LHCN-M2 (cell line): Measurements from ENCODE around the gene SPHK1. TPM values are rescaled to one million over a fixed set of nuclear protein-coding genes. Genes with fewer than 3 reads are reported as not detected.

Source experiments
- DNase-seq: peaks from one replicate; pipeline ENCODE4 v3.0.0-alpha.2; 2012; ENCODE audit warnings: low read depth
- total RNA-seq: library from RNA; depleted of rRNA; stranded (reverse); fragments of >200 nt; gene quantifications from 2 replicates; pipeline ENCODE4 v1.2.3, GENCODE V29; 2014; rRNA removed

Gene SPHK1
- total RNA-seq, 1 experiment from 2014 or later, result 28.4 TPM

DNA sequence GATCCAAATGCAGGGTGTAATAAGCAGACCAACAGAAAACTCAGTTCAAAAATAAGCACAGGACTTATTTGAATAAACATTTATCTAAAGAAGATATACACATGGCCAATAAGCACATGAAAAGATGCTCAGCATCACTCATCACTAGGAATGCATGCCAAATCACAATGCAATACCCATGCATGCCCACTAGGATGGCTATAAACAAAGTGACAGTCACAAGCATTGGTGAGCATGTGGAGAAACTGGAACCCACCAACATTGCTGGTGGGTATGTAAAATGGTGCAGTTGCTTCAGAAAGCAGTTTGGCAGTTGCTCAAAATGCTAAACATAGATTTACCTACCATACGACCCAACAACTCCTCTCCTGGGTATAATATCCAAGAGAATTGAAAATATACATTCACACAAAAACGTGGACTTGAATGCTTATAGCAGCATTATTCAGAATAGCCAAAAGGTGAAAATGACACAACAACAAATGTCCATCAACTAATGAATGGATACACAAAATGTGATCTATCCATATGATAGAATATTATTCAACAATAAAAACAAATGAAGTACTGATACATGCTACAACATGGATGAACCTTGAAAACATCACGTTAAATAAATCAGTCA lies 48.4 kb downstream of the SPHK1 start:
- DNase-seq, result no peak

DNA sequence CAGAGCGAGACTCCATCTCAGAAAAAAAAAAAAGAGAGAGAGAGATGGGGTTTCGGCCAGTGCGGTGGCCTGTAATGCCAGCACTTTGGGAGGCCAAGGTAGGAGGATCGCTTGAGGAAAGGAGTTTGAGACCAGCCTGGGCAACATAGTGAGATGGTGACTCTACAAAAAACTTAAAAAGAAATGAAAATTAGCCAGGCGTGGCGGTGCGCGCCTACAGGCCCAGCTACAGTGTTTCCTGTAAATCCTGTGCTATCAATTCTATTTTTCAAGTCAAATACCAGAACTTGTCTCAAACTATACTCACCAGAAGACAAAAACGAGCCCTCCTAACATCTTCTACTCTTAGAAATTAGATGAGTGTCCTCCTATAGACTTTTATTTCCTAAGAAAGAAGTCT lies 49.3 kb downstream of the SPHK1 start:
- DNase-seq, result no peak

DNA sequence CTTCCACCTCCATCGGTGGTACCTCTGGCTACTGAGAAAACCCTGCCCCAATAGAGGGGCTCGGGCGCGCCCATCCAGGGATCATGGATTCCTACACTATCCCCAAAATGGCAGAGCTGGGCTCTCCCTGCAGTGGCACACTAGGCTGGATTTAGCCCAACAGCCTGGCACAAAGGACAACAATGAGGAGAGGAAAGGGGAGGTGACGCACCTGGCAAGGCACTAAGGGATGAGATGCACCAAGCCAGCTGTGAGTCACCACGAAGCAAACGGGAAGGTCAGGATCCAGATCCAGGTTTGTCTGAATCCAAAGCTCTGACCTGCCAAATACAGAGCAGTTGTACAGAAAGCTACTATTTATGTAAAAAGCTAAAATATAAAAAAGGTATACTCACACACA lies 50.5 kb downstream of the SPHK1 start:
- no peak for DNase-seq

DNA sequence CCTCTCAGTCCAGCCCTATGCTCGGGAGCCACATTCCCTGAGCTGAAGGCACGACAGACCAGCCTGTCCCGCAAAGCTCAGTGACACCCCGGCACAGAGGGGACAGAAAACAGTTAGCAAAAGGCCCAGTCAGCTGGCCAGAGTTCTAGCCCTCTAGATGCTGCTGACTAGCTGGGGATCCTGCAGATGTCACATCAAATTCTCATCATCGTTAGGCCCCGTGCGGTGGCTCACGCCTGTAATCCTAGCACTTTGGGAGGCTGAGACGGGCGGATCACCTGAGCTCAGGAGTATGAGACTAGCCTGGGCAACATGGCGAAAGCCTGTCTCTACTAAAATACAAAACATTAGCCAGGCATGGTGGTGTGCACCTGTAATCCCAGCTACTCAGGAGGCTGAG lies 51.3 kb downstream of the SPHK1 start:
- DNase-seq, result no peak

Other genes starting within 250 kb of the SPHK1 start
- gene FOXJ1, start 243.4 kb upstream of the SPHK1 start, total RNA-seq, result 0.26 TPM in 1 of 2 replicates, not detected in the other
- 2.8 and 3.0 TPM in 2 replicates for gene RNF157, start 144.1 kb upstream of the SPHK1 start, total RNA-seq
- 8.7 and 9.0 TPM in 2 replicates for gene UBALD2, start 119.3 kb upstream of the SPHK1 start, total RNA-seq
- 1.4 and 2.6 TPM in 2 replicates for gene QRICH2, start 76.3 kb upstream of the SPHK1 start, total RNA-seq
- 35.6 and 47.8 TPM in 2 replicates for gene PRPSAP1, start 30.7 kb upstream of the SPHK1 start, total RNA-seq
- gene UBE2O, start 68.5 kb downstream of the SPHK1 start, total RNA-seq, result 12.7 and 15.7 TPM in 2 replicates
- gene AANAT, start 83.0 kb downstream of the SPHK1 start, total RNA-seq, result not detected in 2 replicates
- 12.2 and 17.6 TPM in 2 replicates for gene RHBDF2, start 116.8 kb downstream of the SPHK1 start, total RNA-seq
- gene CYGB, start 153.1 kb downstream of the SPHK1 start, total RNA-seq, result 3.3 and 3.7 TPM in 2 replicates
- gene PRCD, start 155.4 kb downstream of the SPHK1 start, total RNA-seq, result 0.06 and 0.86 TPM in 2 replicates
- 0.34 and 1.2 TPM in 2 replicates for gene ST6GALNAC2, start 201.3 kb downstream of the SPHK1 start, total RNA-seq